ENCODE measurements around the gene RASGRP2. TPM values are rescaled to one million over a fixed set of nuclear protein-coding genes. Genes with fewer than 3 reads are reported as not detected.
A peak's percentile ranks its signal among the peaks of the same experiment; 100 is the strongest.

RASGRP2 gene
- total RNA-seq (2014; rRNA removed; shearing (Covaris generic)) (30.1 and 34.4 TPM in 2 replicates), polyA plus RNA-seq (2016; fragmentation: Nextera tagmentation; extraction: Ambion mirVana) (50.4 and 60.5 TPM in 2 replicates)
- long read RNA-seq, transcript RASGRP2-210 (4 exons, 2,174 nt): major isoform, 16 of 29 reads
- long read RNA-seq, partial matches to known transcripts: 5 of 29 reads
- long read RNA-seq, other reads (novel, unspliced or antisense): 4 of 29 reads

- Mint-ChIP-seq H3K4me1 (peaks cover 37% of the 10 kb centered on the region), H3K36me3 (ENCODE audit: low read depth) (peaks cover 19% of the 10 kb centered on the region), H3K4me3 (peak within 1 kb of the TSS; percentile 73), H3K27me3 (ENCODE audit: insufficient read depth, low read depth, poor library complexity) (peaks cover 39% of the 10 kb centered on the region), H3K27ac (no peak within 1 kb of the TSS), H3K9me3 (no peaks in the 10 kb centered on the region; the same call in 2 of the 3 replicates)
- Histone ChIP-seq H3K4me1 (ENCODE audit: insufficient read depth) (peaks cover 31% of the 10 kb centered on the region), H2AFZ (peak within 1 kb of the TSS; percentile 14; the same call in 1 of the 2 replicates), H4K20me1 (replicated peaks; ENCODE audit: insufficient read depth) (no peaks in the 10 kb centered on the region), H3K27me3 (ENCODE audit: insufficient read depth) (peaks cover 34% of the 10 kb centered on the region), H3K27ac (ENCODE audit: low read depth) (no peak within 1 kb of the TSS), H3F3A (replicated peaks; ENCODE audit: low read depth) (peaks cover 18% of the 10 kb centered on the region), H3K9me2 (ENCODE audit: insufficient read depth) (no peaks in the 10 kb centered on the region), H3K79me2 (replicated peaks; ENCODE audit: insufficient read depth) (no peaks in the 10 kb centered on the region), H3K4me2 (peak within 1 kb of the TSS; percentile 98), H3K36me3 (ENCODE audit: insufficient read depth) (no peaks in the 10 kb centered on the region), H3K4me3 (peak within 1 kb of the TSS; percentile 84)
- ATAC-seq: peak; percentile 30
- DNase-seq (ENCODE audit: low spot score): peak; percentile 81
- TF ChIP-seq EZH2phosphoT487 (IDR thresholded peaks at IDR 0.05; ENCODE audit: unreplicated experiment) (no peak), CTCF (conservative IDR thresholded peaks at IDR 0.05; ENCODE audit: low read depth in 2 of 2) (peak; percentile 75 to 86), ZNF462 (CRISPR knock-in tag; IDR thresholded peaks at IDR 0.05) (no peak)
Observed at GRCh38 chr11:64743591-64744543, at the start of gene RASGRP2. RASGRP2 (minus strand) TSS chr11:64744142; CDS start chr11:64742866, 1,276 bp downstream.

Data from GM23338 (cell line).